NCI-H146 treated with DMSO at 0.1 percent for 48 hours (cell line): ENCODE results near the gene PAH.

Experiments
- DNase-seq: peaks from one replicate; lab custom pipeline; 2025; ENCODE audit not compliant: unreplicated experiment; lab: John Stamatoyannopoulos, UW

The PAH gene

DNA sequence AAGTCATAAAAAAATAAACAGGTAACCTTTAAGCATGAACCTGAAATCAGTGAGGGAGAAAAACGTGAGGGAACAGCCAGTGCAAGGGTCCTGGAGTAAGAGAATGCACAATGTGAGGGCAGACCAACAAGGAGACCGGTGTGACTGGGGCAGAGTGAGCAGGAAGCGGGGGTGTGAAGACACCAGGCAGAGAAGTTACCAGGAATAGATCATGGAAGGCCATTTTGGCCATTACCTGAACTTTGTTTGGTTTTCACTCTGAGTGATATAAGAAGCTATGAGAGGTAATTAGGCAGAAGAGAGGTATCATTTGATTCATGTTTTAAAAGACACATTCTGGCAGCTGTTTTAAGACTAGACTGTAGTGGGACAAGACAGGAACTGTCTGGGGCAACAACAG is 15.0 kb downstream of the PAH start:
- no peak for DNase-seq

DNA sequence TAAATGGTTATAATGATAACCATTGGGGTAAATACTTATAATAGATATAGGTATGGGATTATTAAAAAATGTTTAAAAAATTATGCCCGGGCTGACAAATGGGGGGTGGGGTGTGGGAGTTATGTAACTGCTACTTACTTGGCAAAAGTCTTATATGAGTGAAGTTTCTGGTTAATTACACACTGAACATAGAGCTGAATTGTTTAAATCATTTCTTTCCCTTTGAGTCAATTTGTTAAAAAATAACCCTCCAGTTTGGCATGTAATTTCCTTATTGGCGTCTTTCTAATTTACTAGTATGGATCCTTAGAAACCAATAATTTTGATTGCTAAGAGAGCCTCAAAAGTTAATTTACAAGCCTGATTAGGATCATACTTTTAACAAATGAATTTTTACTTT is 16.7 kb downstream of the PAH start:
- no peak for DNase-seq

DNA sequence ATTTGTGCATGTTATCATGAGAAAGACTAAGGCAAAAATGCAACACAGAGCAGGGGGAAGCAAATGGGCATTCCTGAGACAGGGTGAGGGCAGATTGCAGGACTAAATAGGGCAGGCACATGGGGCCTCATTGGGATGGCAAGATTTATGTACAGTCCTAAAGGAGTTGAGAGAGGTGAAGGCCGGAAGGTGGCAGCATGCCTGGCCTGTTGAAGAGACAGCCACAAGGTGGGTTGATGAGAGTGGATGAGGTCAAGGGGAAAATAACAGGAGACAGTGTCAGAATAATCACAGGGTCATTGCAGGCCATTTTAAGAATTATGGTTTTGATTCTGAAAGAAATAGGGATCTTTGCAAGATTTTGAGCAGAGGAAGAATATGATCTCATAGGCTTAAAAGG is 21.0 kb downstream of the PAH start:
- no peak for DNase-seq

DNA sequence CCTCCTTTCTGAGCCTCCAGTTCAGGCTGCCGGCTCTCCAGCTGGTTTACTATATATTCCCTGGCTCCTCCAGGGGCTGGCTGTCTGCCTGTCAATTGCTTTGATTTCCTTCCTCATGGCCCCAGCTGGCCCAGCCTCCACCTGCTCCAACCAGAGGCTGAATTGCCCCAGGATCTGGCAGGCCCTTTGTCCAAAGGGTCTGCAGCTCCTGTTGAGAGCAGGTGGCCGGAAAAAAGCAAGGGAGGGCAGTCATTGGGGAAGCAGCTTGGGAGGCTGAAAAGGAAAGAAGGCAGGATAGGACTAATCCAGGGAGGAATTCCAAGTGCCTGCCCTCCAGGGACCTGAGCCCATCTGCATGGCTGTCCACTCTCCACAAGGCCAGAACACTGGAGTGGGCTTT is 25.3 kb downstream of the PAH start:
- peak; percentile 34 for DNase-seq

DNA sequence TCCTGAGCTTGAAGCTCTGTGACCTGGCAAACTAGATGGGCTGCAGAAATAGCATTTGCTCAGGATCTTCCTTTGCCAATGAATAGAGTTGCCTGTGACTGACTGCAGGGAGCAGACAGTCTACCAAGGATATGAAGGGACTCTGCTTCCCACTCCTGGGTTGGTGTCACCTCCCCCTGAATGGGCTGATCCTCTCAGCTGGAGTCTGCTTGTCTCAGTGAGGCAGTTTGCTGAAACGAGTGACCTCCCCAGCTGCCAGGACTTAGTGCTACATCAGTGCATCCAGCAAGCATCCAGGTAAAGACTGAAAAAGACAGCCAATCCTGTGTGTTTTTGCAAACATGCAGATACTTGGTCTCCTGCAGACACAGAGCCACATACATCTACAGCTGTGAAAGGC is 28.5 kb downstream of the PAH start:
- DNase-seq = no peak

DNA sequence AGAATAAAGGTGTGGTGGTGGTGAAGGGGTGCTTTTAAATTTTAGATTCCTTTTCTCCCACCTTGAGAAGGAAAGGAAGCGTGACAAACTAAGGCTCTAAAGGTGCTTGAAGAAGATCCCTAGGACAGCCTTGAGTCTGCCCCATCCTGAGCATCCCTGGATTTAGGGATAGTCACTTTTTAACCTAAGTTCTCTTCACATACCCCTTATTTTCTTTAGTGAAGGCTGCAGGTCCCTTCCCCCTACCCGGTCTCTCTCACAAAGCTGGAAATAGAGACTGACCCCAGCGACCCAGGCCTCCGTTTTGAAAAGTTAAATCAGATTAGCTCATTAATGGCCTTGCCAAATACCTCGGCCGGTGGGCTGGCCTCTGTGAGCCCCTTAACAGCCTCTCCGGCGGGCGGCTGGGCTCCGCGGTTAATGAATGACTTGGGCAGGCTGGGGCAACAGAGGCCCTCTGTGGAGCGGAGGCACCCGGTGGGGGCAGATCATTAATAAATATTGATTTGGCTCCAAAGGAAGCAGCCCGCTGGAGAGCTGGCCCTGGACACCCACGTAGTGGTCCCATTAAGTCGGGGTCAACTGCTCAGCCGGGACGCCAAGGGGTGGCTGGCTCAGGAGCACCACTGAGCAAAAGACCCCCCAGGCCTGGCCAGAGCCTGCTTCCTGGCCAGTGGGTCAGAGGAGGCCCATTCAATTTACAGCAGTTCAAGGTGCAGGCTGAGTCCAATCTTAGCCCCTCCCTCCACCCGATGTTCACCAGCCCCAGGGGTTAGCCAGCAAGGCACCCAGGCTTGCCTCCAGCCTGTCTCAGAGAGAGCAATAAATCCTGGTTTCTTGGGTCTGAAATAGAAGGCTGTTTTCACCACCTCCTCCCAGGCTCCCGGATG is 31.8 kb downstream of the PAH start:
- DNase-seq = no peak

DNA sequence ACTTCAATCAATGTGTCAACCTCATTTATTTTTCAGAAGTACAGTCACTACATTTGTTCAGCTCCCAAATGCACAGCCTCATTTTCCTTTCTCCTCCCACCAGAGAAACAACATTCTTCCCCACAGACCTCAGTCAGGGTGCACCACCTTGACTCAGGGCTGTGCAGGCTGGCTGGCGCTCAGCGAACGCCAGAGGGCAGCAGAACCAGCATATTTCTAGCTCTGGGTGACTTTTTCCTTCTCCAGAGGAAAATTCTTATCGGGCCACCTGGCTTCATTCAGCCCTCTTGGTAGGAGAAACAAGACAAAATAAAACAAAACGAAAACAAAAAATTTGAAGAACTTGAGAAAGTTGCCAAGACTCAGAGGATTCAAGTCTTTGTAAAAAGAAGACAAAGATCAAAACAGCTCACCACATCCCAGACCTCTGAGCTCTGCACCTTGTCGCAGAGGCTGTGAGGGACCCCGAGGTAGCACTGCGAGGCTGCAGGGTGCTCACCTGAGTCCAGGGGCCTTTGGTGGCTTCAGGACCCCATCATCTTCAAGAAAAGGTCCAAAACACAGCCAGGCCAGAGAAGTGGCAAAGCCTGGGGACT is 33.7 kb downstream of the PAH start:
- peak; percentile 43 for DNase-seq

DNA sequence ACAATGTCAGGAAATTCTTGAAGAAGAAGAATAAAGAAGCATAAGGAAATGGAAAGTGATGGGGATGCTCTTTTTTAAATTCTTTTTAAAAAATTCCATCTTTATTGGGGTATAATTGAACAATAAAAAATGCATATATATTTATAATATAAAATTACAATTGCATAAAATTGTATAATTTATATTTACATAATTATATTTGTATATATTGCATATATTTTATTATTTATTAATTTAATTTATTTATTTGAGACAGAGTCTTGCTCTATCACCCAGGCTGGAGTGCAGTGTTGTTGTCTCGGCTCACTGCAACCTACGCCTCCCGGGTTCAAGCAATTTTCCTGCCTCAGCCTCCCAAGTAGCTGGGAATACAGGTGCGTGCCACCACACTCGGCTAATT is 36.3 kb downstream of the PAH start:
- no peak for DNase-seq

DNA sequence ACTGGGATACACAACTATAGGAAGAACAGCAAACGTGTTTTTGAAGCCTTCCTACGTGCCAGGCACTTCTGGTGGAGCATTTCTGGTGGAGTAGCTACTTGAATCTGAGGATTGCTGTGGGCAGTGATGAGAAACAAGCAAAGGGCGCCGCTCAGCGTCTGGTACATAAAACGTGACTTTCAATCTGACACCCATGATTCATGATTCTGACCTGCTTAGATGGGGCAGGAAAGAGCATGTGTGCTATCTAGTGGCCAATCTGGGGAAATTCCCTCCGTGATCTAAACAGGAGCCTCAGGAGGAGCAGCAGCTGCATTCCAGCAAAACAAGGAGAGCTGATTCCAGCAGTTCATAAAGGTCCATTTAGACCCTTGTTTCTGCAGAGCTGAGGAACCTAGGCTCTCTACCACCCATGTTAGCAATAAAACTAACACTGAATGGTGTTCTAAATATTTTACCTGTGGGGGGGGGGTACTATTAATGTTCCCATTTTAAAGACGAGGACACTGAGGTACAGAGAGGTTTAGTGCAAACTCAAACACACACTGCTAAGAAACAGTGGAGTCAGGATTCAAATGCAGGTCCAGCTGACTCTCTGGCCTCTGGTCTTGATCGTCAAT is 37.8 kb downstream of the PAH start:
- peak; percentile 87 for DNase-seq

DNA sequence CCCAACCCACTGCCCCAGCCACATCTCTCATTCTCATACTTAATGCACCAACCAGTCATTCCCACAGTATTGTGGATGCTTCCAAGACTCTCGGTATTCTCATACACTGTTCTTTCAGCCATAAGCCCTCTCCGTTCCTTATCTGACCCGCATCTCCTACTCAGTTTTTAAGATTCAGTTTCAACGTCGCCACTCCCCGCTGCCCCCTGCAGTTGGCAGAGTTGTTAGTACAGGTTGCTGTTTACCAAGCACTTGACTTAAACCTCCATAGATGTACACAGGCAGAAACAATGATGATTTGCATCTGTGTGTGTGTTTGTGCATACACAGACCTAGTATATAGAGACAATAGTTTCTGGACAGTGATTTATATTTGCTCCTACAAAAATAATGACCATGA is 40.2 kb downstream of the PAH start:
- no peak for DNase-seq

DNA sequence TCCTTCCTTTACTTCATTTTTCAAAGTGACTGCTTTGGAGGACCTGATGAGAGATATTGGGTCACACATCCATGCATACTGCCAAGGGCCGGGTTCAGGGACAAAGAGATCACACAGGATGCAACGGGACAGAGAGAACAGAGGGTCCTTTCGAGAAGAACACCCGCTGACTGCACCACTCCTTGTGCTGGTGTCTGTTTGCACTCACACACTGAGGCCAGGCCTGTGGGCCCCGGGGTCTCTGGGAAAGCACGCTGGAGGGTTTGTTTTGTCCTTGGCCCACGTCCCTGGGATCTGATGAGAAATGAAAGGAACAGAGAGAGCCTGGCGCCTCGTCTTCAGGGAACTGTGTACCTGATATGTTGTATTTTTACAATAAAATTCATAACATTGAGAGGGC is 42.2 kb downstream of the PAH start:
- no peak for DNase-seq

DNA sequence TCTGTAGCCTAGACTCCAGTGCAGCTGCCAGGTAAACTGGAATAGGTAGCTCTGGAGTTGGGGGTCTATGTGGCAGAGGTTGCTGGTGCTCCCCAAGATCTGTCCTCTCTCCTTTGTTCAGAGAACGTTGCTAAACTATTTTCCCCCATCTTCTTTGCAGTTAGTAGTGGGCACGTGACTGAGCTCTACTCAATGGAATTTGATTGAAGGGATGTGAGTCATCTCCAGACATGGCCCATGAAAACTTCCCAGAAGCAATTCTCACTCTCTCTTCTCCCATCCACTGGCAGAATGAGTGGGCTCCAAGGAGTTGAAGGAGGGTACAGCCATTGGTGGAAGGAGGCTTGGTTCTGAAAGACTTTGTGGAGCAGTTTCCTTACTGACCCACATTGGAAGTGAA is 44.0 kb downstream of the PAH start:
- no peak for DNase-seq

DNA sequence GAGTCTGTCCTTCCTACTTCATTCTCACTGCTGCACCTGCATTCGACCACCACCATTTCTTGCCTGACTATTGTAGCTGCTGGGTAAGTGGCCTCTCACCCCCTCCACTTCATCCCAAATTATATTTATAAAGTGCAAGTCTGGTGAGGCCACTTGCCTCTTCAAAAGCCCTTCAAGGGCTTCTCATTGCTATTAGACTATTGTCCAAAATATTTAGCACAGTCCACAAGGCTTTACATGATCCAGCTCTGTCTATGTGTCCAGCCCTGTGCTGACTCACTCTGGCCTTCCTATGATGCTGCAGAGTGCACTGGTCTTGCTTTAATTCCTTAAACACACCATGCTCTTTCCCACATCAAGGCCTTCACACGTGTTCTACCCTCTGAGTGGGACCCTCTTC is 46.0 kb downstream of the PAH start:
- no peak for DNase-seq

DNA sequence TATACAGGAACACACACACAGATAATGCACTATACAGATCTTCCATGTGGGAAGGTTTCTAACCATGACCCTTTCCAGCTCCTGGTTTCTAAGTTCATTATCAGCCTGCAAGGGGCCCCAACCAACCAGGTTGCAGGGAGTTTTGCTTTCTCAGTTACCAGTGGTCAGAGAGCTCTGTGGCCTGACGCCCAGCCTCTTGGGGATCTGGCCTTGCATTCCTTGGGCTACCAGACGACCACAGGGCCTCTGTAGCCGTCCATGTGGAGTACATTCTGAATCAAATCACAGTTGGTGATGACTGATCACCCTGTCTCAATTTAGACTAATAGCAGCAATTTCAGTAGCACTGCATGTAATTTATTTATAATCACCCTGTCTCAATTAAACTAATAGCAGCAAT is 47.5 kb downstream of the PAH start:
- DNase-seq = peak; percentile 25

DNA sequence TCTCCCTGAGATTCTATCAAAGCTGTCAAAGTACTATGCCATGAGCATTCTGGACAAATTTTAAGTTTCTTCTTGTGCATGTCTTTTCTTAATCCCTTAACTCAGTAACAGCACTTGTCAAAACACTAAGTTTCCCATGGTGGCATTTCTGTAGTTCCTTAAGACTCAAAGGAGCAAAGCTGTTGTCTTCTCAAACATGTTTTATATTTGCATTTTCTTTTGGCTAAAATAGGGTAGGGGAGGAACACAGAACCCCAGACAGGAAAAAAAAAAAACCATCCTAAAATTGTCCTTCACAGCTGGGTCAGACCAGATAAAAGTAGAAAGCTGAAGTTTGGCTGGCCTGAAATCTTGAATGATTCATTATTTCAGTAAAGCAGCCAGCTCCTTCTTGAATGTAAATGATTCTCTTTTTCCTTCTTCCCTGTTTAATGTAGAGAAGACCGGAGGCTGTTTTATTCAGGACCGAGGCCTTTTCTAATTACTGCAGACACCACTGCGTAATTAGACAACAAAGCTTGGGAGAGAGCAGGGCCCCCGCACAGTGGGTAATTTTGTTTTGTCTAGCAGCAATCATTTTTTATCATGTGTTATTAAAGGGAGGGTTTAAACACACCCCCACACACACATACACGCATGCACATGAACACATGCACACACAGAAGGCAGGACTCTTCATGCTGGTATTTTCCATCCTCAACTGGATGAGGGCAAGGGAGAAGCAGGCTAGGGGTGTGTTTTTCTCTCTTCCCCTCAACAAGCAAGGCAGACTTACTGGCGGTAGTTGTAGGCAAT is 51.0 kb downstream of the PAH start:
- DNase-seq = no peak

DNA sequence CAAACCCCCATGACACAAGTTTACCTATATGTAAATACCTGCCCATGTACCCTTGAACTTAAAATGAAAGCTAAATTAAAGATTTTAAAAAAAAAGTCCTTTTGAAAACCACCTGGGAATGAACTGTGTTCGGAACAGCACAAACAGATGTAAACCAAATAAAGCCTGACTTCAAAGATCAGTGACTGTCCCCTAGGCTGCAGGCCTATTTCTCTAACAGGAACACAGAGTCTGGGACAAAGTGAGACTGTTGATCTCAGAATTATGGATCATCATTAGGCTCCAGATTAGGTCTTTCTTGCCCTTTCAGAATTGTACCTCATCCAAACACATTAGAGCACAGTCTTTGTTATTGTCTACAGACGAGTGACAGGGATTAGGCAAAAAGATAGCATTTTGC is 54.6 kb downstream of the PAH start:
- DNase-seq = no peak

DNA sequence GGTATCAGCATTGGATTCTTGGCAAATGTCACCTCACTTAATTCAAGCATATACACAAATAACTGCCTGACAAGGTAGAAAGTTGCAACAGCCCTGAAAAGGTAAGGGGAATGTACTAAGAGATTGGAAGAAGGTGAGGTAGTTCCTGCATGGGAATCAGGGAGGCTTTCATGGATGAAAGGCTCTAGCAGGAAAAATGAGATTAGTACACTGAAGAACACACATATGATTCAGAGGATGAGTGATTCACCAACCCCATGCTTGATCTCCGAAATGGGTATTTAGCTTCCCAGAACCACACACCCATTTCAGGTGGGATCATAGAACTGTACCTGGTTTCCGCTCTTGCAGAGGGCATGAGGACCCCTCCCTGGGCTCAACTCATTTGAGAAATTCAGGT is 65.8 kb downstream of the PAH start:
- DNase-seq = no peak

DNA sequence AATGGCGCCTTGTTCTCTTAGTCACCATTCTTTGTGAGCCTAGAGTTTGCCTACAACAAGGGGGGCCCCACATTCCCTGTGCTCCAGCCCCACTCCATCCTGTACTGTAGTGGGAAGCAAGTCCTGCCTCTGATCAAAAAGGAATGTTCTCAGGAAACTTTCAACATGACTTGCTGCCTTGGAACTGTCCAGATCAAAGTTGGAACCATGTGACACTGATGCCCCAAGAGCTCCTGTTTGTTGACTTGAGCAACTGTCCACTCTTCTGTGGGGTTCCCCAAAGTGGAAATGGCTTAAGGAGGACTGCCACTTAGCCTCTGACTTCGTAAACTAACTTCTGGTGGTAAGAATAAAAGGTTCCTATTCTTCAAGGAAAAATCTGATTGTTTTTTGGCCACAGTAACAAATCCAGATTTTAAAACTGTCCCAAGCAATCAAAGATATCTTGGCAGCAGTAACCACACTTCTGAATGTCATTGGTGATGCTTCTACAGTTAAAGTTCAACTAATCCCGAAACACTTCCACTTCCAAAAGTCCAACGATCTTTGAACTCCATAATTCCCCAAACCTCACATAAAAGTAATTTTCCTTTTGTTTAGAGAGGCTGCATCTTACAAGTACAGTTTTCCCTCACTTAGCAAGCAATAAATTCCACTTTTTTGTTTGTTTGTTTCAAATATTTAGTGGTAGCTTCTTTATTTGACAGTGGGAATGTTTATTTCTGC is 67.2 kb downstream of the PAH start:
- no peak for DNase-seq

DNA sequence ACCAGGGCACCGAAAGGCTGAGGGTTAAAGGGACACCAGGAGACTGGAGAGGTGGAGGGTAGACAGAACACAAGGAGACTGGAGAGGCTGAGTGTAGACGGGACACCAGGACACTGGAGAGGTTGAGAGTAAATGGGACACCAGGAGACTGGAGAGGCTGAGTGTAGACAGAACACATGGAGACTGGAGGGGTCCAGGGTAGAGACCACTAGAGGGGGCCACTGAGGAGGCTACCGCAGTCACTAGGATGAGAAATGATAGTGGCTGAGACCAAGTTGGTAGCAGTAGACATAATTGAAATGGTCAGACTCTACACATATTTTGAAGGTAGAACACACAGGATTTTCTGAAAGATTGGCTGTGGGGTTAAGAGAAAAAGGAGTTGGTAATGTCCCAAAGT is 68.2 kb downstream of the PAH start:
- no peak for DNase-seq

DNA sequence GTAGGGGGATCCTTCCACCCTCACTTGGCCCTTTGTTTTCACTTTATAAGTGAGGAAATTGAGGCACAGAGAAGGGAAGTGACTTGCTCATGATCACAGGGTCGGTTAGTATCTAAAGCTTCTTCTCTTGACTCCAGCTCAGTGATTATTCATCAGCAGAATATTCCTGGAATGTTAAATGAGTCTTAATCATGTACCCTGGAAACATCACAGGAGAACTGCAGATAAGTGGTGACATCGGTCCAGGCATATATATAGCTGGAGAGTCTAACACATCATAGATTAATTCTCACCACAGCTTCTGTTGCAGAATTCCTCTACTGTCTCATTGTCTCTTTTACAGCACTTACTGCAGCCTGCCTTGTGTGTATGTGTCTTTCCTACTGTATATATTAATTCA is 69.9 kb downstream of the PAH start:
- DNase-seq = no peak
